SK-N-MC (cell line): ENCODE results near the gene CCBE1.

Experiments used
- DNase-seq: peaks from one replicate; pipeline ENCODE4 v3.0.0-alpha.2; 2011; ENCODE audit warnings: low read depth, low spot score
- H3K27ac ChIP-seq: fragments of 200-600 bp; sonication (generic); 2 replicates; pipeline ENCODE4 v1.5.1; 2016; ENCODE audit warnings: mixed run types
- H3K36me3 ChIP-seq: fragments of 200-600 bp; sonication (generic); 2 replicates; pipeline ENCODE4 v1.6.1; 2017; ENCODE audit warnings: antibody characterized with exemption, low read length, mixed read lengths; ENCODE audit not compliant: insufficient read depth
- H3K4me3 ChIP-seq: fragments of 200-600 bp; sonication (generic); 2 replicates; pipeline ENCODE4 v1.5.1; 2016
- H3K9ac ChIP-seq: fragments of 200-600 bp; sonication (generic); 2 replicates; pipeline ENCODE4 v1.8.0; 2017; ENCODE audit warnings: mixed run types, mixed read lengths; ENCODE audit not compliant: insufficient read length
- H3K9me3 ChIP-seq: fragments of 200-600 bp; sonication (generic); 2 replicates; pipeline ENCODE4 v1.6.1; 2017; ENCODE audit warnings: low read depth, mild to moderate bottlenecking, antibody characterized with exemption, low read length, moderate library complexity, mixed read lengths
- EZH2 ChIP-seq: fragments of 200-600 bp; sonication (generic); IDR thresholded peaks from one replicate; pipeline ENCODE4 v1.6.1; 2017; ENCODE audit warnings: antibody characterized with exemption
- FOXP2 ChIP-seq: optimal IDR thresholded peaks from 2 replicates; pipeline ENCODE3; 2011; ENCODE audit warnings: mild to moderate bottlenecking, moderate library complexity; ENCODE audit not compliant: insufficient read depth; ENCODE audit errors: extremely low read length, control extremely low read depth
- POLR2AphosphoS5 ChIP-seq: IDR thresholded peaks from 2 replicates; pipeline ENCODE4 v1.6.1; 2012; ENCODE audit warnings: mild to moderate bottlenecking, low read depth, low read length, borderline replicate concordance

The CCBE1 gene

GRCh38 chr18:59646228-59646962 lies 50.8 kb downstream of the CCBE1 start:
- no peak for TF ChIP-seq FOXP2
- TF ChIP-seq EZH2: no peak
- TF ChIP-seq POLR2AphosphoS5: no peak
- no peaks in the 10 kb centered on the region for H3K9me3 ChIP-seq
- H3K36me3 ChIP-seq: no peaks in the 10 kb centered on the region
- H3K27ac ChIP-seq: no peak overlapping the region
- no peak overlapping the region for H3K4me3 ChIP-seq
- no peak overlapping the region for H3K9ac ChIP-seq
- no peak for DNase-seq

GRCh38 chr18:59643740-59644139 lies 53.5 kb downstream of the CCBE1 start:
- Histone ChIP-seq H3K4me3 (no peak overlapping the region), H3K9ac (no peak overlapping the region), H3K9me3 (no peaks in the 10 kb centered on the region), H3K36me3 (no peaks in the 10 kb centered on the region), H3K27ac (no peak overlapping the region)
- DNase-seq: no peak
- no peak for TF ChIP-seq FOXP2
- TF ChIP-seq EZH2: no peak
- no peak for TF ChIP-seq POLR2AphosphoS5

- Histone ChIP-seq H3K9ac (no peak overlapping the region), H3K9me3 (no peaks in the 10 kb centered on the region), H3K4me3 (no peak overlapping the region), H3K36me3 (no peaks in the 10 kb centered on the region), H3K27ac (no peak overlapping the region)
- no peak for TF ChIP-seq POLR2AphosphoS5
- TF ChIP-seq FOXP2: no peak
- TF ChIP-seq EZH2: no peak
- DNase-seq: no peak
Measured at GRCh38 chr18:59640721-59641120, 56.5 kb downstream of the CCBE1 start.

- DNase-seq: no peak
- no peaks in the 10 kb centered on the region for H3K36me3 ChIP-seq
- H3K4me3 ChIP-seq: no peak overlapping the region
- H3K9me3 ChIP-seq: no peaks in the 10 kb centered on the region
- TF ChIP-seq EZH2 (no peak), POLR2AphosphoS5 (no peak)
- no peak overlapping the region for H3K9ac ChIP-seq
- H3K27ac ChIP-seq: no peak overlapping the region
Measured at GRCh38 chr18:59639821-59640220, 57.4 kb downstream of the CCBE1 start.

GRCh38 chr18:59639136-59639535 lies 58.1 kb downstream of the CCBE1 start:
- no peaks in the 10 kb centered on the region for H3K36me3 ChIP-seq
- no peak for DNase-seq
- TF ChIP-seq FOXP2: no peak
- TF ChIP-seq POLR2AphosphoS5: no peak
- TF ChIP-seq EZH2: no peak
- H3K9ac ChIP-seq: no peak overlapping the region
- no peaks in the 10 kb centered on the region for H3K9me3 ChIP-seq
- no peak overlapping the region for H3K27ac ChIP-seq
- no peak overlapping the region for H3K4me3 ChIP-seq

- TF ChIP-seq POLR2AphosphoS5 (no peak), FOXP2 (no peak)
- Histone ChIP-seq H3K9ac (no peak overlapping the region), H3K9me3 (no peaks in the 10 kb centered on the region), H3K27ac (no peak overlapping the region), H3K36me3 (no peaks in the 10 kb centered on the region), H3K4me3 (no peak overlapping the region)
- DNase-seq: no peak
Measured at GRCh38 chr18:59633961-59634485, 63.2 kb downstream of the CCBE1 start.

GRCh38 chr18:59633317-59633716 lies 63.9 kb downstream of the CCBE1 start:
- Histone ChIP-seq H3K9me3 (no peaks in the 10 kb centered on the region), H3K27ac (no peak overlapping the region), H3K9ac (no peak overlapping the region), H3K4me3 (no peak overlapping the region), H3K36me3 (no peaks in the 10 kb centered on the region)
- no peak for TF ChIP-seq POLR2AphosphoS5
- no peak for TF ChIP-seq EZH2
- no peak for TF ChIP-seq FOXP2
- no peak for DNase-seq

GRCh38 chr18:59631583-59632181 lies 65.5 kb downstream of the CCBE1 start:
- no peak for DNase-seq
- Histone ChIP-seq H3K9ac (no peak overlapping the region), H3K4me3 (no peak overlapping the region), H3K27ac (no peak overlapping the region), H3K9me3 (no peaks in the 10 kb centered on the region), H3K36me3 (no peaks in the 10 kb centered on the region)
- TF ChIP-seq EZH2 (no peak), POLR2AphosphoS5 (no peak), FOXP2 (no peak)

- TF ChIP-seq FOXP2 (no peak), EZH2 (no peak), POLR2AphosphoS5 (no peak)
- no peak overlapping the region; the same call in 1 of the 2 replicates for H3K4me3 ChIP-seq
- H3K36me3 ChIP-seq: no peaks in the 10 kb centered on the region
- H3K9ac ChIP-seq: no peak overlapping the region
- no peaks in the 10 kb centered on the region for H3K9me3 ChIP-seq
- H3K27ac ChIP-seq: no peak overlapping the region
- DNase-seq: no peak
Measured at GRCh38 chr18:59629894-59630293, 67.3 kb downstream of the CCBE1 start.

GRCh38 chr18:59628995-59629394 lies 68.2 kb downstream of the CCBE1 start:
- Histone ChIP-seq H3K36me3 (no peaks in the 10 kb centered on the region), H3K4me3 (no peak overlapping the region), H3K9me3 (no peaks in the 10 kb centered on the region), H3K9ac (no peak overlapping the region), H3K27ac (no peak overlapping the region)
- TF ChIP-seq EZH2 (no peak), POLR2AphosphoS5 (no peak), FOXP2 (no peak)
- DNase-seq: no peak
